Suprapubic skin (tissue), 4 donors: ENCODE measurements around the gene STAG2.

ENCODE experiments used
- CTCF ChIP-seq, 2 donors: fragments of 200-600 bp in 1 of 2; fragments of 450-650 bp in 1 of 2; sonication (generic) in 1 of 2; IDR thresholded peaks; one replicate each; pipeline ENCODE4 v1.5.1; 2016 to 2019; ENCODE audit warnings: antibody characterized with exemption in 2 of 2, mild to moderate bottlenecking in 1 of 2, moderate library complexity in 1 of 2
- EP300 ChIP-seq: sonication (generic); formaldehyde crosslinking; IDR thresholded peaks from one replicate; pipeline ENCODE4 v1.6.1; 2017; ENCODE audit warnings: antibody characterized with exemption
- POLR2A ChIP-seq, 2 donors: fragments of 450-650 bp; IDR thresholded peaks; one replicate each; pipeline ENCODE4 v1.6.1; 2017; ENCODE audit warnings: antibody characterized with exemption in 2 of 2, mild to moderate bottlenecking in 2 of 2, moderate library complexity in 2 of 2
- POLR2AphosphoS5 ChIP-seq, 3 donors: sonication (generic); formaldehyde crosslinking; IDR thresholded peaks; one replicate each; pipeline ENCODE4 v1.6.1; 2017; ENCODE audit warnings: antibody characterized with exemption in 3 of 3

GRCh38 chrX:123943074-123943473, 18.4 kb upstream of the STAG2 start:
- no peak for TF ChIP-seq CTCF (IDR thresholded peaks at IDR 0.05)
- TF ChIP-seq POLR2A (IDR thresholded peaks at IDR 0.05), result no peak
- no peak for TF ChIP-seq EP300
- no peak for TF ChIP-seq POLR2AphosphoS5 (IDR thresholded peaks at IDR 0.05)
